ENCODE measurements around the gene B3GNT5.
"Not testable (repeated sequence)": the region's sequence is repeated elsewhere in the genome, so short reads cannot be mapped to it uniquely, and the experiment has no call there.

B3GNT5 gene, protein sequence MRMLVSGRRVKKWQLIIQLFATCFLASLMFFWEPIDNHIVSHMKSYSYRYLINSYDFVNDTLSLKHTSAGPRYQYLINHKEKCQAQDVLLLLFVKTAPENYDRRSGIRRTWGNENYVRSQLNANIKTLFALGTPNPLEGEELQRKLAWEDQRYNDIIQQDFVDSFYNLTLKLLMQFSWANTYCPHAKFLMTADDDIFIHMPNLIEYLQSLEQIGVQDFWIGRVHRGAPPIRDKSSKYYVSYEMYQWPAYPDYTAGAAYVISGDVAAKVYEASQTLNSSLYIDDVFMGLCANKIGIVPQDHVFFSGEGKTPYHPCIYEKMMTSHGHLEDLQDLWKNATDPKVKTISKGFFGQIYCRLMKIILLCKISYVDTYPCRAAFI

DNA sequence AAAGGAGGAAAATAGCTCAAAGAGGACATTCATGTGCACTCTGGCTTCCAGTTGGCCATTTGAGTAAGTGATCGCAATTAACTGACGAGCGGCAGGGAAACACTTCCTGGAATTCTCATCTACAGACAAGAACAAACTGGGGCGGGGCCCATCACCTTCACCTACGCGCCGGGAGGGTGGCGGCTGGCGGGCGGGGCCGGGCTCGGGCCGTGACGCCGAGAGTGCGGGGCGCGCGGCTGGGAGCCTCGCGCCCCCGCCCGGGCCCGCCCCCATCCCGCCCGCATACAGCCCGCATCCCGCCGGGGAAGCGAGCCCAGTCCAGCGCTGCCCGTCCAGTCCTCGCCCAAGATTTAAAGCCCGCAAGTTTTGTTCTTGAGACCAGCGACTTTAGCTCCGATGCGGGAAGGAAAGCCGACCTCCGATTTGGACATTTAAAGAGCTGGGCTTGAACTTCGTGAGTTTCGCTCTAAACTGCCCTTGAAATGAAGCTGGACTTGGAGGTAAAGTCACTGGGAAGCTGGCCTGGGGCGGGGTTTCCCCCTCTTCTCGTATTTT is at the start of gene B3GNT5:
Gene B3GNT5, plus strand, starts transcription at position 281 of the 555 bp plus-strand sequence. CDS start 16,546 bp downstream, outside the sequence.
- peak; percentile 50 for DNase-seq

DNA sequence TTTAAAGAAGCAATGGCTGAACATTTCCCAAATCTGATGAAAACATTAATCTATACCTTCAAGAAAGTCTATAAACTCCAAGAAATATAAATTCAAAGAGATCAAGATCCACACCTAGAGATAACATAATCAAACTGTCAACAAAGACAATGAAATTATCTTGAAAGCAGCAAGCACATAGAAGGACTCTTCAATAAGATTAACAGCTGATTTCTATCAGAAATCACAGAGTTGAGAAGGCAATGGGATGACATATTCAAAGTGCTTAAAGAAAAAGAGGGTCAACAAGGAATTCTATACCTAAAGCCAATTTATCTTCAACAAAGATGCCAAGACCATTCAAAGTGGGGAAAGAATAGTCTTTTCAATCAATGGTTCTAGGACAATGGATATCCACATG is 49.4 kb upstream of the B3GNT5 start:
- DNase-seq = no peak

DNA sequence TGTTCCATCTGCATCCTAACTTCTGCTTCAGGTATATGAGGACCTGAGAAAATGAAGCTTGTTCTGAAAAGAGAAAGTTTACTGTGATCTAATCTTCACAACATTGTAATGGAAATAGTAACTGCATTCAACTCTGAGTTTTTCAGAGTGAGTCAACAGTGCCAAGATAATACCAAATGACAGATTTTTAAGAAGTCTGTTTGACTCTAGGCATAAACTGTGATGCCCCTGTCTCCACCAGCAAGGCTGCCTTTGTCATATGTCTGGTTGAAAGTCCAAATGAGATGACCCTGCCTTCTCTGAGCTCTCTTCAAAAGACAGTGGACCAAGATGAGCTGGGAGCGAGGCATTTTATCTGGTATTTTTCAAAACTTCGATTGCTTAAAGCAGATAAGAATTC is 44.8 kb upstream of the B3GNT5 start:
- DNase-seq = no peak

DNA sequence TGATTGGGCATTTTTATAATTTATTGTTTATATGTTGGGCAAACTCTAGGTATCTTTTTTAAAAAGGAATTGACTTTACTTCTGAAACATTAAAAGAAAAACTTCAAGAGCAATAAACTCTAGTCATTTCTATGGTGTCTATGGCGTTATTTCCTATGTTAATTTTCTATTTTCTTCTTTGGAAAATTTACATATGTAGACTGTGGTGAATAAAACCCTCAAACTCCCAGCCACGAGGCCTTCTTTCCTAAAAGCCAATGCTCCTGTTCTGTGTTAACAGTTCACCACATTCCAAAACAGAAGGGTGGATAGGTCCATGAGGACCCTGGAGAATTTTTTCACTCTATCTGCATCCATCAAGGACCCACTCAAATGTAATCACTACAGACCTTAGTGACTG is 44.3 kb upstream of the B3GNT5 start:
- no peak for DNase-seq

DNA sequence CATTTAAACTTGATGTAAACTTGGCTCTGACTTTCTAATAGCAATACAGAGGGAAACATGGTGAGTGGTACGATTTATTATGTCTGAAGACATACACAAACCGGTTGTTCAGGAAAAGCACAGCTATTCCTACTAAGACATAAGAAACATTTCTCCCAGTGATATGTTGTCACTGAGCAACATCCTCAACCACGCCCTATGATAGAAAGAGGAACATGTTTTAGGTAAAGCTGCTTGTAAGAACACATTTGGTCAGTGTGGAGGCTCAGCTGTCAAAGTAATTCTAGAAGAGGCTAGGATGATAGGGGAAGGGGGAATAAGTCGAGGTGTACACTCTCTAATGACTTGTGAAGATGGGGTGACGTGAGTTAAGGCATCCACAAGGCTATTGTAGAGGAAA is 42.7 kb upstream of the B3GNT5 start:
- DNase-seq = no peak

DNA sequence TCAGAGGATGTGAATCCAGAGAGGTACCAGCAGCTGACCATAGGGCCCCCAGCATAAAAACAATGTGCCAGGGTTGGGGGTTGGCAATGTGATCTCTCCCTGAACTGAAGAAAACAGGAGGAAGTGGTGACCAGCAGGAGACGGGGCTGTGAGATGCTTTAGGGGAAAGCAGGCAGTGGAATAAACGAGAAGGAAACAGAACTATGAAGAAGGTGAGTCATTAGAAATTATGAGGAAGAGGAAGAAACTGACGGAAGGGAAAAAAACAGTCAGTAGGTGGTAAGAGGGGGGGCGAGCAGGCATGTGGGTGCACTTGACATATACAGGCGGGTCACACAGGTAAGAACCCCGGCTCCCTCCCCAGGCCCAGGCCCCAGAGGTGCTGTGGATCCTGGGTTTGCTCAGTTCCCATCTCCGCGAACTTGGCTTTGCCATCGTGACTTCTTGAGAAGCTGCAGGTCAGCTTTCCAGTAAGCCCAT is 42.2 kb upstream of the B3GNT5 start:
- no peak for DNase-seq

DNA sequence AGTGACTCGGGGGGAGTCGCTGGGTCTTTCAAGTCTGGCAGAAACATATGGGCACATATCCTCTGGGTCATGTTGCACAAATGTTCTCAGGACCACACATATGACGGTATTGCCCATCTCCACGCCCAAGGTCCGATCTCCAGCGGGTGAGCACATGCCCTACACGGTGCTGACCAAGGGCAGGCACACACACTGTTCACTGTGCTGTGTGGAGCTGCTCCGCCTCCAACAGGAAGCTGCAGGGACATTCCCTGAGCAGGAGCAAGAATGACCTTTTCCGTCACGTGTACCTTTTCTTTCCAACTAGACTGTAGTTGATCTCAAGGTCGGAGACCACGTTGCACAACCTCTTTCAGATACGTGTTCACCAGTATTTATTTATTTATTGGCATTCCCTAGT is 41.7 kb upstream of the B3GNT5 start:
- no peak for DNase-seq

DNA sequence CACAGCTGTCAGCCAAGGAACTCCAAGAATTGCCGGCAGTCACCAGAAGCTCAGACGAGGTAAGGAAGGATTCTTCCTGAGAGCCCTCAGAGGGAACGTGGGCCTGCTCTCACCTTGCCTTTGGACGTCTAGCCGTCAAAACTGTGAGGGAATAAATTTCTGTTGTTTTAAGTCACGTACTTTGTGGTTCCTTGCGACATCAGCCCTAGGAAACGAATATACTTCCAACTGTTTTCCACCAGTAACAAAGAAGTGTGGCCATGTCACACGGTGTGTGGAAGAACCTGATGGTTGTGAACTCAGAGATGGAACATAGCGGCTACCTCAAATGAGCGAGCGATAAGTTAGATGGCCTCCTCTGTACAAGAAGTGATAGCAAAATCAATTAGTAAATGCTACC is 41.0 kb upstream of the B3GNT5 start:
- DNase-seq = no peak

DNA sequence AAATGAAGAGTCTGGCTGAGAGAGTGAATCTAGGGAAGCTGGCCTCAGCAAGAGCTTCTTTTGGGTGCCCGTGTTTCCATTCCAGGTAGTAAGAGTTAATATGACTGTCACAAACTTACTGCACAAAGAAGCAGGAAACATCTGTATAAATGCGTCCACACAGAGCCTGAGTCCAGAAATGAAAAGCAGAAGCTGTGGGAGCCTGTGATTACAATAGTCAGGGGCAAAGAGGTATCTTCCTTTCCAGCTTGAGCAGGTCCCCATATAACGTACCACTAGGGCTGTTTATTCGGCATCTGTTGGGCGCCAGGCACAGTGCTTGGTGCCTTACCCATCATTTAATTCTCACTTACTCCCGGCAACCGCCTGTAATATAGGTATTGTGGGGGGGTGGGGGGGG is 40.5 kb upstream of the B3GNT5 start:
- DNase-seq = no peak

DNA sequence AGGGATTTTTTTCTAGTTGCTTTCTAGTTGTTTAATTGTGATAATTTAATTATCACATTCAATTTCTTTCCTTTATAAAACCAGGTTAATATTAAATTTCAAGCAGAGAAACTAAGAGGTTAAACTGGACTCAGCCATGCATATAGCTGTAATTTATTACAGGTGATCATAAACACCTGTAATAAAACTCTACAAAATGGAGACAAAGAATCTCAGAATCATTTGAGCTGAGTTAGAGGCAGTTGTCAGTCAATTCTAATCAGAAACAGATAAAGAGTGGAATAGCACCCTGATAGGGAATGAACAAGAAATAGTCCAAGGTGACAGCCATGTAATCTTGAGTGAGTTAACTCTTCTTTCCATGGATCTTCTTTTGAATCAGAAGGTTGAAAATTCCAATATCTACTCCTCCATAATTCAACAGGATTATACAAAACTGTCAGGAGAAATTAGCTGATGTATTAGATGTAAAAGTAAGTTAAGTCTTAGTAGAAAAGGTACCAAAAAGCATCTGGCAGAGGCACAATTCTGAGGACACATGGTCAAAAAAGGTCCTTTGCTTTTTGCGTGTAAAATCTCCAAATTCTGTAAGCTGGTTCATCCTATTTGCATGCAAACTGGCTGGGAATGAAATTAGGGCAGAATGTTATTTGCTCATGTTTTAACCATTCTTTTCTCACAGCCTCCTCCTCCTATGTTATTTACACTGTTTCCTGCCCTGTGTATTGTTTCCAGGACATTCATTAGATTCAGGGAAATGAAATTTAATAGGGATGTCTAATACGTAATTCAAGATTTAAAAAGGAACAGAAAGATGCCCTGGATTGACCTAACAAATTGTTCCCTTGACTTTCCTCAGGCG is 39.4 kb upstream of the B3GNT5 start:
- no peak for DNase-seq

DNA sequence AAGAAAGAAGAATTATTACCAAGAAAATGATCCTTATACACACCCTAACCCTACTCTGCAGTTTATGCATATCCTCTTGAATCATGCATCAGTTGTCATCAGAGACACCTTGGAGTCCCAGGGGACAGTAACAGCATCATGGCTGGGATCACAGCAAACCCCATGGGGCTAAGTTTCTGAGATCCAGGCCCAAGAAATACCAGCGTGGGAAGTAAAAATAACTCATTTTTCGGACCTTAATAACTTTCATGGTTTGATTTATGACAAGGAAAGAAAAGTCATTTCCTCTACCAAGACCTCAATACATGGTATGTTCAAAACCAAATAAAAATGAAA is 38.8 kb upstream of the B3GNT5 start:
- no peak for DNase-seq

DNA sequence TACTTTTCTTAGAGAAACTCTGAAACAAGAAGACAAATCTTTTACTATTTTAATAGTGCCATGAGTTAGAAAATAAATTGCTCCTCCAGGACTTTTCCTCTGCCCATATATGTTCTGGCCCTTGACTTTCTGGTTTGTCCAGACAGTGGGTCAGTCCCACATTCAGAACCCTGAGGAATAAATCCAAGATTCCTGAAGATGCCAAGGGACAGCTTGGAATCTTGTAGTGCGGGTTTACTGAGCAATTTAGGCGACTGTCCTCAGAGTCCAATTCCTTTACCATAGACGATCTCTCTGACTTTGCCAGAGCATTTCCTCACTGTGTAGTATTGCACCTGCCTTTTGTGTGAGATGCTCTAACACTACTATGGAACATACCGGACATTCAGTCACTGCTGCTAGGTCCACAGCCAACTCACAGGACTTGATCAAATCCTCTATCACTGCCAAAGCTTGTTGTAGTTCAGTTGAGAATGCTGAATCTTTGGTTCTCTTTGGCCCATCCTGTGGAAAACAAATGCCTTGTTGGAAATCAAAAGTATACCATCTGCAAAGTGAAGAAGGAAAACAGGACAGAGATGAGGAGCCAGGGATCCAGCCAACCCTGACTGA is 37.4 kb upstream of the B3GNT5 start:
- DNase-seq = no peak

DNA sequence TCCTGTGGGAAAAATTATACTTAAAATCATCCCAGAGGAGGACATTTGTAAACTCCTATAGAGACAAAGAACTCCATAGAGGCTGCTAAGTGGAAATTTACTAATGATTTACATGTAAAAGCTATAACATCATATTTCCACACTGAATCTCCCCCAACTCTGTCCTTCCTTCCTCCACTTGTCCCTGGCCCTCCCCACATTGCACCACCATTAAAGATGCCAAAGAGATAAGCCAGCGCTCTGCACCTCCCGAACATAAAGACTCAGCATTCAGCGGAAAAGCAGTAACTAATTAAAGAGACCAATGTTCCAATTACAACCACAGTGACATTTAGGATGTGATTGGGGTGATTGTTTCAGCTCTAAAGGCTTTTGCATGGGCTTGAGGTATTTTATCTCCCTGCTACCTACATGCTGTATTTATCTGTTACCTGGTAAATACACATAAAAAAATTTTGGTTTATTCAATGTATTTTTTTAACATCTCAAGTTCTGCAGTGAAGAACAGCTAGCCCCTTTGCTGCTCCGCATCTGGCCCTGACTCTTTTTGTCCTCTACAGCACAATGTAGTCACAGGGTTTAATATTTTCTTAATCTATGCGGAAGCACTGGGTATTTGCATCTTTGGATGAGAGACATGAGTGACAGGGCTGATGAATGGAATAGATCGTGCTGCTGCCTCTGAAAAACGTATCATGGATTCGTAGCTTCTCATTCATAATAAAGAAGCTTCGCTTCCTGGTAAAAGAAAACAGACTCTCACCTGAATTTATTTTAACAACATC is 35.3 kb upstream of the B3GNT5 start:
- no peak for DNase-seq

DNA sequence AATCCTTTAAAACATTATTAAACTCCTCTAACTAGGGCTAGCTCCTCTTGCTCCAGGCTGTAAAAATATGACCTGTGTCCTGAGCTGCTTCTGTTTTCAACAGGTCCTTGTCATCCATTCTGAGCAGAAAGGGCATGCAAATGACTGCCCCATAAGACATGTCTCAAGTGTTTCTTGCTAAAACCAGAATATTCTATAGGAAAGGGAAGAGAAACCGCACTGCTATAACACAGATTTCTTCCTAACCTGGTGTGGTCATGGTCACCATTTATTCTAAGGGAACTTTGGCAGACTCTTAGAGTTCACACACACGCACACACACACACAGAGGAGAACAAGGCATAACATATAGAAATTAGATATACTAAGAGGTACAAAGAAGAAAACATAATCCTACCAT is 34.2 kb upstream of the B3GNT5 start:
- DNase-seq = no peak

DNA sequence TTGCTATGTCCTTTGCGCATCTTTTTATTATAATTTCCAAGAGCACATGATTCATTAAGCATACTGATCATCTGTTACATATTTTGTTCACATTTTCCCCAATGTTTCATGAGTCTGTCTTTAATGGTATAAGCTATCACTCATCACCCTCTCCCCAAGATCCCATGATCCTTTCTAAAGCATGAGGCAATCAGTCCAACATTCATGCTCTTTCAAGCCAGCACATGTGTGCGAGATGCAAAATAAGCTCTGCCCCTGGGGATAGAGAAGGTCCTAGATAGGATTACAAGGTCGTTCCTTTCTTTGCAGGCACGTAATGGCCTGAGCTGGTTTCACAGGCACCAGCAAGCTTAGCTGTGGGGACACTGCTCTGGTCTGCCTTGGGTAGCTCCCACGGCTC is 32.2 kb upstream of the B3GNT5 start:
- DNase-seq = no peak

DNA sequence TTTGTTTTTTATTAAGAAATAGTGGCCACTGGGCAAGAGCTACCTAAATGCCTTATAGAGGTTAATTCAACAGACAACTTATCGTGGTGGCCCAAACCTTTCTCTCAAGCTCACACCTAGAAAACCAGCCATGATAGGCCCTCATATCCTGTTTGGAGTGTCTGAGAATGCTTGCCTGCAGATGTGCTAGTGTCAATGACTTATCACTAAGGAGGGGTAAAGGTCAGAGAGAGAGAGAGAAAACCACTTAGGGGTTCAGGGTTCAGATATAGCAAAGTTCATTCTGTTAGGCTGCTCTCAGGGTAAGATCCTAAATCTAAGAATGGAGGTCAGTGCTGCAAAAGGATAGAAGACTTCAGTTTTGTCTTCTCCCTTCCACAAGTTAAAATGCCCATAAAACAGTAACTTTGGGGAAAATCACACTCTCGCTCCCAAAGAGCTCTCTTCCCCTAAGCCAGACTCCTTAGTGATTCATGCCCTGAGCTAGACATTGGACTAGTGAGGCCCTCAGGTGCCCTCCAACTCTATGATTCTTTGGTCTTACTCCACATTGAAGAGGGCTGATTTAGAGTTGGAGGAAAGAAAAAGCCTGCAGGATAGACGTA is 30.3 kb upstream of the B3GNT5 start:
- no peak for DNase-seq

DNA sequence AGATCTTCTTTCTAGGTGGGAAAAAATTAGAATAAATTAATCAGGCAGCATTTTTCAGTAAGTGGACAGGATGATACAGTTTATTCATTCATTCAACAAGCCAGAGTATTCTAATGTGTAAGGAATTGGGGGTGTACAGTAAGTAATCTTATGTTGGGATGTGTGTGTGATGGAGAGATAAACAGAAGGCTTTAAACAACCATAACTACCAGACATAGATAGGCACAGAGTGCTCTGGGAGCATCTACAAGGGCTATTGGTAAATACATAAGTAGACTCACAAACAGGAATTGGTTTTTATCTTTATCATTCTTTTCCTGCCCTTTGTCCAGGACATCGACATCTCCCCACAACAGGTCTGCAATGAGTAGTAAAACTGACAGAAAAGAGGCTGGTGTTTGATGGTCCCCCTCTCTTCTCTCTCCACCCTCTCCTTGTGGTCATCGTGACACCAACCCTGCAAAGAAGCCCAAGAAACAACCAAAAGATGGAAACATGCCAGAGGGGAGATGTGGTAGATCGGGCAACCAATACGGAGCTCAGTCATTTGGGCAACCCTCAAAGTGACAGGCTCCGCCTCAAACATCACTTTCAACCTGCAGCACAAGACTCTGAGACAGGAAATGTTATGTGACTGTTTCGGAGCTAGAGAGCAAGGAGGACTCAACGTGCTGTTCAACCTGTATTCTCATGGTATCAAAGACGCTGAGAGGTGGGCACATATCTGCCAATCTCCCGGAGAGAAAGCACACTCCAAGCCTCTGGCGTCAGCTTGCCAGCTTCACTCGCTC is 28.7 kb upstream of the B3GNT5 start:
- DNase-seq = peak; percentile 46

DNA sequence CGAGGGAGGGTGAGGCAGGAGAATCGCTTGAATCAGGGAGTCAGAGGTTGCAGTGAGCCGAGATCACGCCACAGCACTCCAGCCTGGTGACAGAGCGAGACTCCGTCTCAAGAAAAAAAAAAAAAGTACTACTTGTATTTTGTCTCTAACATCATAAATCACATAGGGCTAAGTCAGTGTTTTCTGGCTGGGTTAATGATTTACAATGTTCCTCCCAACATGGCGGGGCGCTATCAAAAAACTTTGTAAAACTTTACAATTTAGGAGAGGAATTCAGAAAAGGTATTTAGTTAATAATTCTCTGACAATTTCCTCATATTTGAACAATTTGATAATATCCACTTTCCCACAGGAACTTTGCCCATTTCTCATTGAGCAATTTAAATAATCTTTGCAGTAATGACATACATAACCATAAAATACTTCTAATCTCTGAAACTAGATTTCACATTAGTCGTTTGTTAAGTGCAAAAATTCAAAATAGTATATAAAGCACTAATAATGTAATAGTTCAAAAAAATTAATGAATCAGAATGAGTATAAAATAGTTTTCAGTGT is 26.6 kb upstream of the B3GNT5 start:
- DNase-seq = no peak

DNA sequence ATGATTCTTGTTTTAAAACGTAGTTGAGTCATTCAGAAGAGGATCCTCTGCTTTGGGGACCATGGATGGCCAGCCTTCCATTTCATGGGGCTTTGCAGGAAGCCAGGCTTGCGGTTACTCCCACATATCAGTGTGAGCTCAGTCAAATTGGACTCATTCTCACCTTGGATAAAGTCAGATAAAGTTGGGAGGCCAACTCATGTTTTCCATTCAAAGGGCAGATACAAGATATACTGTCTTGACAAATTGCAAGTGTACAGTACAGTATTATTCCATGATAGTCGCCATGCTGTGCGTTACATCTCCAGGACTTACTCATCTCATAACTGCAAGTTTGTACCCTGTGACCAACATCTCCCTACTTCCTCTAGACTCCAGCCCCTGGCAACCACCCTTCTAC is 25.5 kb upstream of the B3GNT5 start:
- DNase-seq = no peak

DNA sequence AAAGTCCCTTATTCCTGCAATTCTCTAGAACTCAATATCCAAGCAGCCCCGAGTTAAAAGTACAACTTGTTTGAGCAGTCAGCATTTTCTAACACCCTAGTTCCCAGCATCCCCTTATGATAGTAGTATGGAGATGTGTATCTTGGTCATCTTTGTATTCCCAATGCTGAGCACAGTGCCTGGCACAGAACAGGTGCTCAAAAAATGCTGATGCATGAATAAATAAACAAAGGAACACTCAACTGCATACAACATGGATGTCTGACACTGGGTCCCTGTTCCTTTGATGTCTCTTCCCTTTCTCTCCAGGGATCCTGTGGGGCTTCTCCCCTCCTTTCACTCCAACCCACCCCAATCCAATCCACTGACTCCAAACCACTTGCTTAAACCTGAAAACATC is 23.9 kb upstream of the B3GNT5 start:
- no peak for DNase-seq

DNA sequence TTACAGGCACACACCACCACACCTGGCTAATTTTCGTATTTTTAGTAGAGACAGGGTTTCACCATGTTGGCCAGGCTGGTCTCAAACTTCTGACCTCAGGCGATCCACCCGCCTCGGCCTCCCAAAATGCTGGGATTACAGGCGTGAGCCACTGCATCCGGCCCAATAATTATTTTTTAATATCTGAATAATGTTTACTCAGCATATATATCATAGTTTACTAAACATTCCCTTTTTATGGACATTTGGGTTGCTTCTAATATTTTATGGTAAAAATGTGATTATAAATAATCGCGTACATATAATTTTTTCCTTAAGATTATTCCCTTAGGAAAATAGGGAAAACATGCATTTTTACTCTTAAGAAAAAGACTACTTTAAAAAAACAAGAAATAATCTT is 22.8 kb upstream of the B3GNT5 start:
- not testable (repeated sequence) for DNase-seq

Data from CD4-positive, alpha-beta T cell treated with Interleukin-17A for 4 hours (primary cell).